ENCODE data around the gene CIB1.

Gene CIB1

DNA sequence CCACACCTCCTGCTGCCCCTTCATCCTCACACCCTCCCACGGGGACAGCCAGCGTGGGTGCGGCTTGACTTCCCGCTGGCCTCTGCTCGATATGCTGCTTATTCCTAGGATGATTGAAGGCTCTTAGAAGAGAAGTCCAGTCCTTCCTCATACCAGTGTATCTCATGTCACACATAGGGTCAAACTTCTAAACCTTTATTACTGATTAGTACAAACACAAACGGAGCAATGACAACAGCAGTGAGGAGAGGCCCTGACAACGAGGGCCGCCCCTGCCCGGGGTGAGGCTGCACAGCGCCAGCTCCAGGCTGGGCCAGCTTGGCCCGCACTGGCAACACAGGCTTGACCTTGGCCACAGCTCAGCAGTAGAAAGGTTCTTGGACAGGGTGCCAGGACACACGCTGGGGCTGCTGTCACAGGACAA lies 3.7 kb downstream of the CIB1 start:
- Mint-ChIP-seq H3K27ac (peak overlapping the region; percentile 97), H3K4me1 (peaks cover 42% of the 10 kb centered on the region)

DNA sequence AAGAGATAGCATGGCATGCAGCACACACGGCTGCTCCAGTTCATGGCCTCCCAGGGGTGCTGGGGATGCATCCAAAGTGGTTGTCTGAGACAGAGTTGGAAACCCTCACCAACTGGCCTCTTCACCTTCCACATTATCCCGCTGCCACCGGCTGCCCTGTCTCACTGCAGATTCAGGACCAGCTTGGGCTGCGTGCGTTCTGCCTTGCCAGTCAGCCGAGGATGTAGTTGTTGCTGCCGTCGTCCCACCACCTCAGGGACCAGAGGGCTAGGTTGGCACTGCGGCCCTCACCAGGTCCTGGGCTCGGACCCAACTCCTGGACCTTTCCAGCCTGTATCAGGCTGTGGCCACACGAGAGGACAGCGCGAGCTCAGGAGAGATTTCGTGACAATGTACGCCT lies 4.8 kb downstream of the CIB1 start:
- H3K27me3 Mint-ChIP-seq, result no peaks in the 10 kb centered on the region
- H3K4me1 Mint-ChIP-seq, result peaks cover 34% of the 10 kb centered on the region
- no peak overlapping the region for H3K4me3 Mint-ChIP-seq
- H3K36me3 Mint-ChIP-seq (ENCODE audit: low read depth), result peaks cover 30% of the 10 kb centered on the region
- ATAC-seq (no peak), DNase-seq (no peak)
- H3K9me3 Mint-ChIP-seq, result no peaks in the 10 kb centered on the region
- no peak overlapping the region for H3K27ac Mint-ChIP-seq

More for the DNA sequence above, 3.7 kb downstream of the CIB1 start:
- Mint-ChIP-seq H3K4me3 (peak overlapping the region; percentile 93), H3K9me3 (no peaks in the 10 kb centered on the region), H3K27me3 (no peaks in the 10 kb centered on the region), H3K36me3 (ENCODE audit: low read depth) (peaks cover 30% of the 10 kb centered on the region)
- DNase-seq (no peak), ATAC-seq (no peak)

DNA sequence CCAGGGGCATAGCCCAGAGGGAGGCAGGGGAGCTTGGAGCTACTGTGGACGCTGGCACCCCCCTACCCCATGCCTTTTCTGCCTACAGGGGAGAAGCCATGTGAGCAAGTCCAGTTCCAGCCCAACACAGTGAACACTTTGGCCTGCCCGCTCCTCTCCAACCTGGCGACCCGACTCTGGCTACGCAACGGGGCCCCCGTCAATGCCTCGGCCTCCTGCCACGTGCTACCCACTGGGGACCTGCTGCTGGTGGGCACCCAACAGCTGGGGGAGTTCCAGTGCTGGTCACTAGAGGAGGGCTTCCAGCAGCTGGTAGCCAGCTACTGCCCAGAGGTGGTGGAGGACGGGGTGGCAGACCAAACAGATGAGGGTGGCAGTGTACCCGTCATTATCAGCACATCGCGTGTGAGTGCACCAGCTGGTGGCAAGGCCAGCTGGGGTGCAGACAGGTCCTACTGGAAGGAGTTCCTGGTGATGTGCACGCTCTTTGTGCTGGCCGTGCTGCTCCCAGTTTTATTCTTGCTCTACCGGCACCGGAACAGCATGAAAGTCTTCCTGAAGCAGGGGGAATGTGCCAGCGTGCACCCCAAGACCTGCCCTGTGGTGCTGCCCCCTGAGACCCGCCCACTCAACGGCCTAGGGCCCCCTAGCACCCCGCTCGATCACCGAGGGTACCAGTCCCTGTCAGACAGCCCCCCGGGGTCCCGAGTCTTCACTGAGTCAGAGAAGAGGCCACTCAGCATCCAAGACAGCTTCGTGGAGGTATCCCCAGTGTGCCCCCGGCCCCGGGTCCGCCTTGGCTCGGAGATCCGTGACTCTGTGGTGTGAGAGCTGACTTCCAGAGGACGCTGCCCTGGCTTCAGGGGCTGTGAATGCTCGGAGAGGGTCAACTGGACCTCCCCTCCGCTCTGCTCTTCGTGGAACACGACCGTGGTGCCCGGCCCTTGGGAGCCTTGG lies 5.6 kb downstream of the CIB1 start:
- H3K4me1 Mint-ChIP-seq, result peaks cover 34% of the 10 kb centered on the region
- DNase-seq, result no peak
- H3K27me3 Mint-ChIP-seq, result no peaks in the 10 kb centered on the region
- no peak for ATAC-seq
- no peak overlapping the region for H3K27ac Mint-ChIP-seq
- H3K36me3 Mint-ChIP-seq (ENCODE audit: low read depth), result peaks cover 30% of the 10 kb centered on the region
- no peaks in the 10 kb centered on the region for H3K9me3 Mint-ChIP-seq
- H3K4me3 Mint-ChIP-seq, result no peak overlapping the region

DNA sequence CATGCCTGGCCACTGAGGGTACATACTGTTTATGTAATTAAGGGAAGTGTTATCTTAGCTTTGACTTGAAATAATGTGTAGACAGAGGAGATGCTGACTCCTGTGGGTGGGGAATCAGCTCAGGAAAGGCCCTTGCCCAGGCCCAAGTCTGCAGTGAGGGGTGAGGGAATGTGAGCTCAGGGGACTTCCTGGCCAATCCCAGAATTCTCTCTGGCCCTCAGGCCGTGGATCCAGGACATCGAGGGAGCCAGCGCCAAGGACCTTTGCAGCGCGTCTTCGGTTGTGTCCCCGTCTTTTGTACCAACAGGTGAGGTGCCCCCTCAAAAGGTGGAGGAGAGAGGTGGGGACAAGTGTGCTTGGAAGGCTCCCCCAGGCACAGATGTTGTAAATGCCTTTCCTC lies 6.4 kb downstream of the CIB1 start:
- H3K9me3 Mint-ChIP-seq, result no peaks in the 10 kb centered on the region
- H3K36me3 Mint-ChIP-seq (ENCODE audit: low read depth), result peaks cover 24% of the 10 kb centered on the region
- ATAC-seq (no peak), DNase-seq (no peak)
- H3K27ac Mint-ChIP-seq, result no peak overlapping the region
- H3K4me3 Mint-ChIP-seq, result no peak overlapping the region
- H3K4me1 Mint-ChIP-seq, result peaks cover 29% of the 10 kb centered on the region
- H3K27me3 Mint-ChIP-seq, result no peaks in the 10 kb centered on the region

GRCh38 chr15:90225504-90226234 lies 8.1 kb downstream of the CIB1 start:
- ATAC-seq (no peak), DNase-seq (no peak)
- H3K4me1 Mint-ChIP-seq, result peaks cover 14% of the 10 kb centered on the region
- no peaks in the 10 kb centered on the region for H3K9me3 Mint-ChIP-seq
- no peak overlapping the region for H3K4me3 Mint-ChIP-seq
- H3K27me3 Mint-ChIP-seq, result no peaks in the 10 kb centered on the region
- H3K27ac Mint-ChIP-seq, result no peak overlapping the region
- peaks cover 15% of the 10 kb centered on the region for H3K36me3 Mint-ChIP-seq (ENCODE audit: low read depth)

- peaks cover 10% of the 10 kb centered on the region for H3K4me1 Mint-ChIP-seq
- no peaks in the 10 kb centered on the region for H3K27me3 Mint-ChIP-seq
- no peak for DNase-seq
- H3K4me3 Mint-ChIP-seq, result no peak overlapping the region
- no peaks in the 10 kb centered on the region for H3K9me3 Mint-ChIP-seq
- ATAC-seq, result no peak
- peaks cover 13% of the 10 kb centered on the region for H3K36me3 Mint-ChIP-seq (ENCODE audit: low read depth)
- H3K27ac Mint-ChIP-seq, result no peak overlapping the region
These were observed 8.7 kb downstream of the CIB1 start for GRCh38 chr15:90225047-90225446.

GRCh38 chr15:90223441-90224165 lies 10.1 kb downstream of the CIB1 start:
- Mint-ChIP-seq H3K9me3 (no peaks in the 10 kb centered on the region), H3K27me3 (no peaks in the 10 kb centered on the region), H3K36me3 (ENCODE audit: low read depth) (peaks cover 2% of the 10 kb centered on the region), H3K4me3 (no peak overlapping the region), H3K27ac (no peak overlapping the region), H3K4me1 (peaks cover 10% of the 10 kb centered on the region)
- DNase-seq, result no peak
- ATAC-seq, result no peak

GRCh38 chr15:90222547-90222946 lies 11.2 kb downstream of the CIB1 start:
- Mint-ChIP-seq H3K9me3 (no peaks in the 10 kb centered on the region), H3K4me3 (no peak overlapping the region), H3K36me3 (ENCODE audit: low read depth) (peaks cover 1% of the 10 kb centered on the region), H3K4me1 (peaks cover 11% of the 10 kb centered on the region), H3K27ac (no peak overlapping the region), H3K27me3 (no peaks in the 10 kb centered on the region)
- DNase-seq (no peak), ATAC-seq (no peak)

- peaks cover 1% of the 10 kb centered on the region for H3K36me3 Mint-ChIP-seq (ENCODE audit: low read depth)
- no peak for ATAC-seq
- no peak overlapping the region for H3K4me3 Mint-ChIP-seq
- H3K4me1 Mint-ChIP-seq, result peaks cover 16% of the 10 kb centered on the region
- H3K9me3 Mint-ChIP-seq, result no peaks in the 10 kb centered on the region
- peak; percentile 48 for DNase-seq
- no peaks in the 10 kb centered on the region for H3K27me3 Mint-ChIP-seq
- no peak overlapping the region for H3K27ac Mint-ChIP-seq
These were observed 12.4 kb downstream of the CIB1 start for GRCh38 chr15:90221246-90221900.

- Mint-ChIP-seq H3K36me3 (ENCODE audit: low read depth) (peaks cover 3% of the 10 kb centered on the region), H3K4me1 (peaks cover 18% of the 10 kb centered on the region), H3K4me3 (no peak overlapping the region), H3K9me3 (no peaks in the 10 kb centered on the region), H3K27me3 (no peaks in the 10 kb centered on the region), H3K27ac (no peak overlapping the region)
- ATAC-seq (peak; percentile 76), DNase-seq (peak; percentile 73)
These were observed 14.2 kb downstream of the CIB1 start for GRCh38 chr15:90219421-90220141.

- Mint-ChIP-seq H3K9me3 (no peaks in the 10 kb centered on the region), H3K27ac (no peak overlapping the region), H3K27me3 (no peaks in the 10 kb centered on the region), H3K4me3 (no peak overlapping the region), H3K36me3 (ENCODE audit: low read depth) (peaks cover 3% of the 10 kb centered on the region), H3K4me1 (peaks cover 30% of the 10 kb centered on the region)
- no peak for DNase-seq
- no peak for ATAC-seq
These were observed 15.9 kb downstream of the CIB1 start for GRCh38 chr15:90217671-90218394.

DNA sequence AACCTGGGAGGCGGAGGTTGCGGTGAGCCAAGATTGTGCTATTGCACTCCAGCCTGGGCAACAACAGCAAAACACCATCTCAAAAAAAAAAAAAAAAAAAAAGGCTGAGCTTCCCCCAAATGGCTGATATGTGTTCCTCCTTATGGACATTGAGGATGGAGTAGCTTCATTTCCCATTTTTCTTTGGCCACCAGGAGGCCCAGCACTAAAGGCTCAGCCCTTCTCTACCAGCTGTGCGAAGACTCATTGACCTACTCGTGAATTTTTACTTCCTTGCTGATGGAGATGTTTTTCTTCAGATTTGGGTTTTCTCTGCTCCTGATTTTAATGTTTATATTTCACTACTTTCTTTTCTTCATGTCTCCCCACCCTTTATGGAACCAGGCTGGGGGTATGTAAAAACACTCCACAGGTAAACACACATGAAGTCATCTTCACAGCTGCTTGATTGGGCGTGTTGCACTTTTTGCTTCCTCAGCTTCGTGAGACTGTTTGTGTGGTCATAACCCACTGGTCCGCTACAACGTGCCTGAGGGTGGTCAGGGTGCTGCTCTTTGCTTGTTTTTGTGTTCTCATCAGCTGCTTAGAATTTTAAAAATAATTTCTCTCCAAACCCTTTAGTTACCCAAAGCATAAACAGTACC lies 19.1 kb downstream of the CIB1 start:
- DNase-seq, result no peak

GRCh38 chr15:90213818-90214204 lies 19.9 kb downstream of the CIB1 start:
- Mint-ChIP-seq H3K27me3 (no peaks in the 10 kb centered on the region), H3K4me3 (no peak overlapping the region), H3K9me3 (no peaks in the 10 kb centered on the region), H3K36me3 (ENCODE audit: low read depth) (peaks cover 2% of the 10 kb centered on the region), H3K27ac (peak overlapping the region; percentile 65), H3K4me1 (peaks cover 40% of the 10 kb centered on the region)
- ATAC-seq (no peak), DNase-seq (no peak)

More for the DNA sequence above, 19.1 kb downstream of the CIB1 start:
- Mint-ChIP-seq H3K4me1 (peaks cover 39% of the 10 kb centered on the region), H3K27ac (no peak overlapping the region), H3K4me3 (no peak overlapping the region), H3K36me3 (ENCODE audit: low read depth) (peaks cover 2% of the 10 kb centered on the region), H3K27me3 (no peaks in the 10 kb centered on the region), H3K9me3 (no peaks in the 10 kb centered on the region)
- no peak for ATAC-seq

Measured in activated naive CD8-positive, alpha-beta T cell treated with anti-CD3 and anti-CD28 coated beads, Interleukin-2, amount 50 U/mL, for 24 hours (primary cell).